GM19468 (cell line): Measurements from ENCODE around the gene PFDN2.

Source experiments
- ATAC-seq: cut with Tn5 transposase; IDR thresholded peaks from one replicate; pipeline ENCODE4 v1.9.1; 2021; ENCODE audit warnings: mild to moderate bottlenecking, moderate library complexity, moderate number of reproducible peaks; ENCODE audit not compliant: unreplicated experiment; ENCODE audit errors: extremely low read depth

The PFDN2 gene

DNA sequence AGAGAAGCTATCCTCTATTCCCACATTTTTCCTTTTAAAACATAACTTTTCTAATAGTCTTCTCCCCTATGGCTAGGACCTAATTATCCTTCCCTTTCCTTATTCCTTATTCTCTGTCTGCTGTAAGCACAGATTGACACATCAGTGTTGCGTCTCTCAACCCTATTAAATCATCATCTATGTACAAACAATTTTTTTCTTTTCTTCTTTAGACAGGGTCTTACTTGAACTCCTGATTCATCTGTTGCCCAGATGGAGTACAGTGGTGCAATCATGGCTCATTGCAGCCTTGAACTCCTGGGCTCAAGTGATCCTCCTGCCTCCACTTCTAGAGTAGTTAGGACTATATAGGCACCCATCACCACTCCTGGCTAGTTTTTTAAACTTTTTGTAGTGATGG is 11.4 kb downstream of the PFDN2 start:
- ATAC-seq: no peak

DNA sequence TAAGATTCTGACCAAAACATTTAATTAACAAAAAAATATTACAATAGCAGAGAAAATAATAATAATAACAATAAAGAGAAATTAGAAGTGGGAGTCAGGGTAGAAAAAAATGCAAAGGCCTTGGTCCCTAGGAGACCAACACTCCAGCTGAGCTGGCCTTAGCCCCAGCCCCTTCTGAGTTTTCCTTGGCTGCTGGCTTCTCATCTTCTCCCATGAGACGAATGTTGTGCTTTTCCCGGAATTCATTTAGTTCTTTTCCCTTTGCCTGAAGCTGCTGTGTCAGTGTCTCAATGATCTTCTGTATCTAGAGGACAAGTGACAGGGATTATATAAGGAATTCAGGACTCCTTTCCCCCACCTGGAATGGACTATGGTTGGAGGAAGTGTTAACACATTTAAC is 17.3 kb downstream of the PFDN2 start:
- ATAC-seq: no peak

DNA sequence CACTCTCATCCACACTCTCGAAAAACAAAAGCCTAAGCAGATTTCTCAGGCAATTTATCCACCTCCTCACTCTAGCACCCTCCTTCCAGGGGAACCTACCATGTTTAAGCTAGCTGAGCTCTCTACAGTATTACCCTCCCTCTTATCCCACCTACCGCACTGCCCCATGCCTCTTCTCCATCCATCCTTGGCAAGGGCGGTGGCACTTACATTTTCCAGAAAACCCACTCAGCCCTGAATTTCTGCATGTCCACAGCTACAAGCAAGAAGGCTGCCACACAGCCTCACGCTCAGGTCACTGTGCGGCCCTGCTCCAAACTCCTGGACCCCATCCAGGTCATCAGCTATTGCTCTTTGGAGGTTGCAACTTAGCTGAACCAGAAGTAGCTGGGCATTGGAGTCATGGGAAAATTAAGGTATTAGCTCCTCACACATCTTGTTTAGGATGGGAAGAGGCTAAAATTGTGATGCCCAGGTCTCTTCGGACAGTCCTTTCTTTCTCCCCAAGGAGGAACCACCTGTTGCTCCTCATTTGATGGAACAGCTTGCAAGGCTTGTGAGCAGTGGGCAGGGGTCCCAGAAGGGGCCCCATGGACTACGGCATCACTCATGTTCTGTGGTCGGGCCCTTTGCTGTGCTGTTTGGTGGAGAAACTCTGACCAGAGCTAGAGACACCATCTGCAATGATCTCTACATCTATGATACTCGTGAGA is 18.6 kb downstream of the PFDN2 start:
- ATAC-seq: no peak

- peak; percentile 63 for ATAC-seq
Measured at GRCh38 chr1:161098210-161099068, 19.4 kb downstream of the PFDN2 start, which contains the start of gene KLHDC9. TSS of gene KLHDC9 (plus strand) at chr1:161098361. CDS start at chr1:161098536, 175 bp downstream.

- no peak for ATAC-seq
Measured at GRCh38 chr1:161096530-161096929, 21.3 kb downstream of the PFDN2 start.

DNA sequence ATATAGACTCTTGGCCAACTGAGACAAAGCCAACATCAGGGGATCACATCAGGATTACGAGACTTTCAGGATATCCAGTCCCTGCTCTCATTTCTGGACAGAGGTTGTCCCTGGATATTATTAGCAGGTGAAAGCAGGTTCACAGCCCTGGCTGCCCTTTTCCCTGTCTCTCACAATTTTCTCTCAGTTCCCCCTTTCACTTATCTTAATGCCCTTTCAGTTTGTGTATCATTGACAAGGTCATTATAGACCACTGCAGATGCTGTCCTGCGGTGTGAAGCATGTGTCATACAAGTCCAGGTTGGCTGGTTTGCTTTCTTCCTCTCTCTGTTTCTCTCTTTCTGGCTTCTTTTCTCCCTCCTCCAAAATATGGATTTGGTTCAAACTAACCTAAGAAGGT is 21.8 kb downstream of the PFDN2 start:
- ATAC-seq: no peak

DNA sequence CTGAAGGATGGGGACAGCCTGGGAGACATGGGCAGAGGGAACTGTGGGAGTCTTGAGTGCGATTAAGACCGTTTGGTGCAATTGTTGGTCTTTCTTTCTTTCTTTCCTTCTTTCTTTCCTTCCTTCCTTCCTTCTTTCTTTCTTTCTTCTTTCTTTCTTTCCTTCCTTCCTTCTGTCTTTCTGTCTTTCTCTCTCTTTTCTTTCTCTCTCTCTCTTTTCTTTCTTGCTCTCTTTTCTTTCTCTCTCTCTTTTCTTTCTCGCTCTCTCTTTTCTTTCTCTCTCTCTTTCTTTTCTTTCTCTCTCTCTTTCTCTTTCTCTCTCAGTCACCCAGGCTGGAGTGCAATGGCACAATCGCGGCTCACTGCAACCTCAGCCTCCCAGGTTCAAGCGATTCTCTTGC is 22.6 kb downstream of the PFDN2 start:
- ATAC-seq: no peak

DNA sequence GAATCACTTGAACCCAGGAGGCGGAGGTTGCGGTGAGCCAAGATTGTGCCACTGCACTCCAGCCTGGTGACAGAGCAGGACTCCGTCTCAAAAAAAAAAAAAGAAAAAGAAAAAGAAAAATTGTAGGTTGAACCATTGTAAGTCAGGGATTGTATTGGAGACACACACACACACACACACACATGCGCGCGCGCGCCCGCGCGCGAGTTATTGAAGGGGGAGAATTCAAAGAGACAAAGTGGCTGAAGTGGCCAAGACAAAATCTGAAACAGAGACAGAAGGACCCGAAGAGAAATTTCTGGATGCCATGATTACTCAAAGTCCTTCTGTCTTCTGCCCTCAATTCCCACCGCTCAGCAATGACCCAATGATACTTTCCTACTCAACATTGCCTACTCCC is 23.4 kb downstream of the PFDN2 start:
- ATAC-seq: no peak

DNA sequence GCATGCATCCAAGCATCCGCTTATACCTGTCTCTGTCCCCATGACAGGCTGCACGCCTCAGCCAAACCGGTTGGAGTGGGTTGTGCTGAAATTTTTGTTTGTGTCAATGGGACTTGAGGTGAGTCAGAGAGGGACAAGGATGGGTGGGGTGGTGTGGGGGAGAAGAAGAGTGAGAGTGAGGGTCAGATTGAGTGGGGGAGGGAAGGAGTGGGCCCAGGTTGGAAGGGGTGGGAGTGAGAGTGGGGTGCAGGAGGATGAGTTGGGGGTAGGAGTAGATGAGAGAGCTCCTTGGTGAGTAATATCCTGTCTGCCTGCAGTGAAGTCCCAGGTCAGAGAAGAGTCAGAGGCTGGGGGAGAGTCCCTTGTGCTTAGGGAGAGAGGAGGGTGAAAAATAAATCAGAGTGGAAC is 25.2 kb downstream of the PFDN2 start:
- no peak for ATAC-seq

DNA sequence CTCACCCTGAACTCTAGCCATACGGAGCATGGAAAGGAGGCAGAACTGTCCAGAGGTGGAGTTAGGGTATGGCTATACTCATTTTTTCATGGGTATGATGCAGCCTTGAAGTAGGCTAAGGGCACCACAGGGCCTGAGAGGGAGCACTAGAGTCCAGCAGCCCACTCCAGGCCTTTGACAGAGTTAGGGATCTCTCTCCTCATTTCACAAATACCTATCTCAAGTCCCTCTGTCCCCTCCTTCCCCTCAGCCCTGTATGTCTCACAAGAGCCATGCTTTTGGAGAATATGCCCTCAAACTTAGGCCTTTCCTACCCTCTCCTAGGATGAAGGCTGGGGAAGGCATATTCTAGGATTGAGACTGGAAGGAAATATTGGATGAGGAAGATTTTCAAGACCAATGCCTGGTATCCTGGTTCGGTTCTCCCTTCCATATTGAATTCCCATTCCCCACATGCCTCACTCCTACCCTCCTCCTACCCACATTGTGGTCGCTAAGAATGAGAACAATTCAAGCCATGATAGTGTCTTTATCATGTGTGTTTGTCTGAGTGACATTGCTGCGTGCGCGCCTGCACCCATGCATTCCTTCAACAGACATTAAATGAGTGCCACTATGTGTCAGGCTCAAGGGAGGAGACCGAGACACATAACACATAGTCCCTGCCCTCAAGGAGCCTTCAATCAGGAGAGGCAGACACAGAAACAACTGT is 25.9 kb downstream of the PFDN2 start:
- ATAC-seq: no peak

- ATAC-seq: no peak
Measured at GRCh38 chr1:161091093-161091492, 26.7 kb downstream of the PFDN2 start.

DNA sequence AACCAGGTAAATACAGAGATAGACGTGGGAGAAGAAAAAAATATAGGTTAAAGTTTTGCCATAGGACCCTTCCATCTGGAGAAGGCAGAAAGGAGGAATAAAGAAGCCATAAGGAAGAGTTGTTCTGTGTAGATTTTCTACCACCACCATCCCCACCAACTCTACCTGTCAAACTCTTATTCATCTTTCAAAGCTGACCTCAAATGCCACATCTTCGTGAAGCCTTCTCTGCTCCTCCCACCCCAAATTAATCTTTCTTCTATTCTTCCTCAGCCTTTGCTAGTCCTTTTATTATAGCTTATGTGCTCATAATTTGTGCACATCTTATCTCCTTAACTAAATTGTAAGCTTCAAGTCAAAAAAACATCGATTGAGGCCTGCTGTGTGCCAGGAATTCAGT is 27.2 kb downstream of the PFDN2 start:
- no peak for ATAC-seq

DNA sequence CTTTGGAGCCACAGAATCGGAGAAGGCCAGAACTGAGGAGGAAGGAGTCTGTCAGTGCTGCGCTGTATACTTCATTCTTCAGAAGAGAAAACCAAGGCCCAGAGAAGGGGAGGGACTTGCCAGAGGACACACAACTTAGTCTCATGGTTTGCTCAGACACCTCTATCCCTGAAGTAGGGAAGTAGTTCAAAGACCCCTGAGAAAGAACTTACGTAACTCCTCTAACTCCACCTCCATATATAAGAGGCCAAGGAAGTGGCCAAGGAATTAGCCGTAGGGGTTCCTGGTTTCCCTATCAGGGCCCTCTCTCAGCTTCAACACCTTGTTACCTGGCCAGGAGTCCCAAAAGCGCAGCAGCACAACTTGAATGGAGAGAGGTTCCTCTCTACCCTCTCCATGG is 27.9 kb downstream of the PFDN2 start:
- no peak for ATAC-seq

- ATAC-seq: no peak
Measured at GRCh38 chr1:161089251-161089924, 28.4 kb downstream of the PFDN2 start, which contains the start of gene NECTIN4. TSS of gene NECTIN4 (minus strand) at chr1:161089558. CDS start at chr1:161089296, 262 bp downstream.

DNA sequence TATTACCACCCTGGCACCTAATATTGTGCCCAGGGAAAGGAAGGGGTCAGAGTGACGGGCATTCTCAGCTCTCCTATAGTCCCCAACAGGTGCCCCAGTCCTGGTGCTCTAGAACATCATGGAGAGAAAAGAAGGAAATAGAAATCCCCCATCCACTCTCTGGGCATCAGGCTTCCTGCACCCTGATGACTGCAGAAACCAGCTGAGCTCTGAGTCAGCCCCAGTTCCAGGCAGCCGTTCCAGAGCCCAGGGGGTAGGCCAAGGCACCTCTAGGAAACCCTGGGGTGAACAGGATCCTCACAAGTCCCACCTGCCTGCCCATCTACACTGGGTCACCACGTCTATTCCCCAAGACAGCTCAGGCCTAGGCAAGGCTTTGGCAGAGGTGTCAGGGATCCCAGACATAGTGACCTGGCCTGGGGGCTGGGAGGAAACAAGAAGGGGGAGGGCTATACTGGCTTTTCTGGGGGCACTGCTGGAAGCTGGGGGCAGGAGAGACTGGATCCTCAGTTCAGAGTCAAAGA is 29.2 kb downstream of the PFDN2 start:
- no peak for ATAC-seq

GRCh38 chr1:161086457-161086856 is 31.4 kb downstream of the PFDN2 start:
- no peak for ATAC-seq

DNA sequence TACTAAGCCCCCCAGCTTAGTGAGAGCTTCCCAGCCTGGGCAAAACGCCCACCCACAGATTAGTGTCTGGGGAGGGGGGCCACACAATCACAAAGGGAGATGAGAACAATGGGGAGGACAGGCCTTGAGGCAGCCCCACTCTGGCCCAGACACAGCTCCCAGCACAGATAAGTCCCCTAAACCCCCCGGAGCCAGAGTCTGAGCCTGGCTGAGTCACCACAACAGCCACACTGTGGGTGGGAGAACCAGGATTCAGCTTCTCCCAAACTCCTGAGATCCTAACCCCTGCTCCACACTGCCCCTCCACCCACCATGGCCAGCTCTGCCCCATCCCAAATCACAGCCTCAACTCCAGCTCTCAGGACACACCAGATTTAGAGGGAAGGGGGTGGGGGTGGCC is 32.7 kb downstream of the PFDN2 start:
- ATAC-seq: no peak

DNA sequence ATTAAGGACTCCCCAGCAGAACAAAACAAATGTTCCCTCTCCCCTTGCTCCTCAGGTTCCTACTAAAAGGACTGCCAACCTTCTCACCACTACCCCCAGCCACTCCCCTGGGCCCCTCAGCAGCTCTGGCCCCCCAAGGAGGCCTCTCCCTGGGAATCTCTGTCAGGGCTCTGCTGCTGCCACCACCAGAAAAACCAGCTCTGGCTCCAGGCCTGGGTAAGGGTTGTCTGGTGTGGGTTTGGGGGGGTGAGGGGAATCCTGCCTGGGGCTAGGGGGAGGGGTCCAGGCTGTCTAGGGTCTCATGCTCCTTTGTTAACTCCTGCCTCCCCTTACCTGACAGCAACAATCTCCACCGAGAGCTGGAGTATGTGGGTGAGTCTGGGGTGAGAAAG is 33.2 kb downstream of the PFDN2 start:
- ATAC-seq: no peak

DNA sequence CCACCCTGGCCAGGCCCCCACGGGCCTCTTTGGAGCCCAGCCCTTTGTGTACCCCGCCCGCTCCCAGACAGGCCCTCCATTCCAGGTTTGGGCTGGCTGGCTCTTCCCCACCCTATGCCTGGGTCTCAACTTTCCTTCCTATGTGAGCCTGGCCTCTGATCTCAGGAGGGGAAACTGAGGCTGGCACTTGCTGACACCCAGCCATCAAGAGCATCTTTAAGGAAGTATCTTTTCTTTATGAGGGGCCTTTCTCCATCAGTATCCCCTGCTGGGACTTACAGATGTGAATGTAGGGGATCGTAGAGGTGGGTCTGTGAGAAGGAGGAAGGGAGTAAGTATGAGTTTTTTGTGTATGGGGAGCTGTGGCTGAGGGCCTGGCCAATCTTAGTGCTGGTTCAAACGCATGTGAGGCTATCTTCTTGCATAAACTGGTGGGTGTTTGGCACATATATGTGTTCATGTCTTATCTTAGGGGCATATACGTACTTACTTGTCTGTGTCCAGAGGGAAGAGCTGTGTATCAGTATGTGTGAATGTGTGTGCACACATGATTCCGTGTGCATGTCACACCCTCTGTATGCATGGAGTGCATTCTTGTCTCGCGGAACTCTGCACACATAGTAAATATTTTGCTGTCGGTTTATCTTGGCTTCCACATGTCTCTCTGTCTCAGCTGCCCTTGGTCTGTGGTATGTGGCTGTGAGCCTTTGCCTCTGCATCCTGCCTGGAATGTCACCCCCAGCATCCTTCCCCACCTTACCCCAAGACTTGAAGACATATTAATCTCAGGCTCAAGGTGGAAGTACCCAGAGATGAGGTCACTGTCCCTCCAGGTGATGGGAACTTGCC is 33.9 kb downstream of the PFDN2 start:
- ATAC-seq: no peak
